HepG2 (cell line): ENCODE results near the gene COL18A1. TPM values are rescaled to one million over a fixed set of nuclear protein-coding genes. Genes with fewer than 3 reads are reported as not detected.

Experiments
- ATAC-seq: fragments of 200-7000 bp; cut with Tn5 transposase; 3 replicates; pipeline ENCODE4 v1.9.1; 2020; ENCODE audit warnings: mild to moderate bottlenecking, moderate library complexity
- BruUV-seq: library from RNA; stranded (reverse); fragments of 400-500 nt; replicated peaks from 2 replicates; lab custom pipeline; 2021; lab: Mats Ljungman, UMichigan
- CTCF ChIA-PET: fragments of 300-600 bp; formaldehyde crosslinking; extraction: SDS; loops from one replicate; lab custom pipeline; 2021; ENCODE audit warnings: low total read pairs, inconsistent platforms, low intra/inter-chr PET ratio; lab: Yijun Ruan, JAX
- POLR2A ChIA-PET: fragments of 350-600 bp; sonication (Branson Sonifier 250); formaldehyde crosslinking; loops from one replicate; lab custom pipeline; 2020; ENCODE audit warnings: antibody characterized with exemption, inconsistent platforms; lab: Yijun Ruan, JAX
- DNase-seq: peaks from one replicate; pipeline ENCODE4 v3.0.0-alpha.2; 2015; ENCODE audit warnings: low spot score
- FAIRE-seq: peaks from 3 replicates; lab custom pipeline; 2011; peaks lifted over from hg19 to GRCh38; lab: Jason Lieb, UNC
- H2AFZ ChIP-seq: one replicate; pipeline ENCODE4 v1.6.1; 2011; ENCODE audit warnings: low read length, inconsistent platforms
- H3K27ac ChIP-seq: fragments of 300-600 bp; 3 replicates; pipeline ENCODE4 v1.8.0; 2011; ENCODE audit warnings: mixed run types, mild to moderate bottlenecking, mixed read lengths, low read length, inconsistent platforms; ENCODE audit not compliant: insufficient read depth; ENCODE audit errors: extremely low read length
- H3K27me3 ChIP-seq, 2 experiments: fragments of 200-600 bp in 1 of 2; 2 replicates in 1 of 2; 3 replicates in 1 of 2; pipeline versions ENCODE4 v1.6.0 to v1.8.0; 2011; ENCODE audit warnings: low read length in 2 of 2, mild to moderate bottlenecking in 2 of 2, moderate library complexity in 2 of 2, inconsistent platforms in 1 of 2; ENCODE audit not compliant: insufficient read depth in 2 of 2, control insufficient read depth in 1 of 2
- H3K36me3 ChIP-seq, 2 experiments: fragments of 200-600 bp in 1 of 2; replicated peaks in 1 of 2; 2 replicates in 1 of 2; 3 replicates in 1 of 2; pipeline versions ENCODE4 v1.5.1 to v1.8.0; 2011; ENCODE audit warnings: low read length in 2 of 2, inconsistent platforms in 1 of 2; ENCODE audit not compliant: insufficient read depth in 2 of 2, control insufficient read depth in 1 of 2
- H3K4me1 ChIP-seq: 2 replicates; pipeline ENCODE4 v1.5.1; 2012; ENCODE audit warnings: low read length, inconsistent platforms; ENCODE audit not compliant: insufficient read depth
- H3K4me2 ChIP-seq: 2 replicates; pipeline ENCODE4 v1.6.0; 2011; ENCODE audit warnings: low read depth, low read length, inconsistent platforms
- H3K4me3 ChIP-seq, 3 experiments: fragments of 200-600 bp in 1 of 3; sonication (generic), shearing (Covaris generic) in 1 of 3; replicated peaks in 1 of 3; 2 replicates each; pipeline ENCODE4 v1.5.1; 2011 to 2016; ENCODE audit warnings: low read length in 3 of 3, inconsistent platforms in 2 of 3, low read depth in 2 of 3, mild to moderate bottlenecking in 2 of 3, control low read depth in 1 of 3, mixed read lengths in 1 of 3; ENCODE audit not compliant: insufficient read depth in 1 of 3
- H3K79me2 ChIP-seq: one replicate; pipeline ENCODE4 v1.6.1; 2011; ENCODE audit warnings: low read length, inconsistent platforms; ENCODE audit not compliant: insufficient read depth
- H3K9ac ChIP-seq: 2 replicates; pipeline ENCODE4 v1.6.0; 2011; ENCODE audit warnings: mild to moderate bottlenecking, low read depth, low read length, inconsistent platforms; ENCODE audit not compliant: insufficient read depth
- H3K9me3 ChIP-seq: 2 replicates; pipeline ENCODE4 v1.5.1; 2012; ENCODE audit warnings: mild to moderate bottlenecking, low read length
- H4K20me1 ChIP-seq: 2 replicates; pipeline ENCODE4 v1.6.0; 2011; ENCODE audit warnings: inconsistent platforms, mild to moderate bottlenecking, low read length, moderate library complexity; ENCODE audit not compliant: insufficient read depth
- CREM ChIP-seq, 2 experiments: sonication (generic) in 1 of 2; formaldehyde crosslinking in 1 of 2; IDR thresholded peaks; 2 replicates each; pipeline versions ENCODE4 v1.4.0 to v1.6.1; 2016 to 2020; ENCODE audit warnings: antibody characterized with exemption in 1 of 2, mild to moderate bottlenecking in 1 of 2, missing genetic modification reagents in 1 of 2
- IKZF4 ChIP-seq: sonication (generic); formaldehyde crosslinking; IDR thresholded peaks from 2 replicates; pipeline ENCODE4 v1.5.1; 2020; ENCODE audit warnings: borderline replicate concordance, mild to moderate bottlenecking, low read depth, missing genetic modification reagents; ENCODE audit errors: not compliant biosample characterization
- SP5 ChIP-seq: IDR thresholded peaks from 2 replicates; pipeline ENCODE4 v1.6.1; 2016; ENCODE audit warnings: low read depth, borderline replicate concordance
- ZNF468 ChIP-seq: sonication (generic); formaldehyde crosslinking; IDR thresholded peaks from 2 replicates; pipeline ENCODE4 v1.8.0; 2022; ENCODE audit warnings: mild to moderate bottlenecking, moderate library complexity, missing genetic modification reagents
- ZNF747 ChIP-seq: sonication (generic); formaldehyde crosslinking; IDR thresholded peaks from 2 replicates; pipeline ENCODE4 v1.8.1; 2023; ENCODE audit warnings: missing genetic modification reagents, mild to moderate bottlenecking, borderline replicate concordance
- WGBS: methylation state at CpG from one replicate; pipeline ENCODE4 v1.1.6; 2017; ENCODE audit warnings: low lambda C conversion rate; 5-methylcytosine and 5-hydroxymethylcytosine counted together
- in situ Hi-C: cut with HindIII; loops from 2 replicates; pipeline ENCODE4 v1.10.0; 2017; ENCODE audit warnings: low pct_unique_long_range_greater_than_20kb; ENCODE audit not compliant: extremely low pct_ligation_motif_present
- intact Hi-C: fragments of 100-400 bp; cut with micrococcal nuclease; formaldehyde crosslinking; loops from one replicate; pipeline ENCODE4 v1.10.0; 2022; ENCODE audit not compliant: unreplicated experiment
- polyA plus RNA-seq, 8 experiments: library from polyadenylated mRNA; depleted of rRNA in 3 of 8; stranded (reverse) in 7 of 8; unstranded in 1 of 8; fragments of >200 nt; fragmentation: Illumina TruSeq in 4 of 8; extraction: Trizol in 4 of 8; gene quantifications; 2 replicates each; pipeline versions ENCODE4 v1.2.1 to v1.2.3, GENCODE V29; 2011 to 2016; ENCODE audit warnings: low read depth in 4 of 8, missing spikeins in 1 of 8, mixed read lengths in 1 of 8; ENCODE audit not compliant: insufficient read depth in 1 of 8
- total RNA-seq, 5 experiments: library from RNA; depleted of rRNA; stranded (reverse); fragments of >200 nt; fragmentation: Illumina TruSeq; extraction: Trizol; gene quantifications; 2 replicates each; pipeline ENCODE4 v1.2.3, GENCODE V29; 2016; ENCODE audit warnings: low read depth in 1 of 5
- TF ChIP-seq, protein P1 (sequence below): sonication (generic); formaldehyde crosslinking; IDR thresholded peaks from 2 replicates; pipeline ENCODE4 v1.4.0; 2020; ENCODE audit warnings: mild to moderate bottlenecking, low read depth, missing genetic modification reagents
- TF ChIP-seq, protein P2 (sequence below): IDR thresholded peaks from 2 replicates; pipeline ENCODE4 v1.6.1; 2012; ENCODE audit warnings: low read depth, low read length, improper control_type of control experiment

Gene COL18A1
- total and polyA plus RNA-seq, 2 of the 13 experiments (the other 11 are each of a cell fraction or from before 2014, with no cell fraction given): 79.0 to 102 TPM

DNA sequence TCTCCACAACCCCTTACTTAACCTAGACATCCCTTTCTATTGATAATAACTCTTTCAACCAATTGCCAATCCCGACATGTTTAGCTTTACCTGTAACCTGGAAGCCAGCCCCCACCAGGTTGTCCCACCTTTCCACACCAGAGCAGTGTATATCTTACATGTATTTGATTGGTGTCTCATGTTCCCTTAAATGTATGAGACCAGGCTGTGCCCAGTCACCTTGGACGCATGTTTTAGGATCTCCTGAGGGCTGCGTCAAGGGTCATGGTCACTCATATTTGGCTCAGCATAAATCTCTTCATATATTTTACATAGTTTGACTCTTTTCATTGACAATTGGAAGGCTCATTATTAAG lies 142.6 kb downstream of the COL18A1 start:
- no peaks in the 10 kb centered on the region for H3K36me3 ChIP-seq
- ChIA-PET POLR2A (interaction anchor here (1.9 kb wide), 1 partner anchor 22 kb away, joined by 5 read pairs; no protein-coding TSS in a partner anchor), CTCF (no interaction called here)
- H3K27me3 ChIP-seq: peaks cover 8 to 61% of the 10 kb centered on the region in 2 experiments
- H3K79me2 ChIP-seq: no peaks in the 10 kb centered on the region
- no peak overlapping the region for H2AFZ ChIP-seq
- 55% methylated on average over 3 of the region's 3 CpGs for WGBS
- H3K9me3 ChIP-seq: no peaks in the 10 kb centered on the region
- no peak overlapping the region for H3K27ac ChIP-seq
- intact Hi-C loops (no loop called here), in situ Hi-C loops (no loop called here)
- H3K4me3 ChIP-seq: no peak overlapping the region
- TF ChIP-seq, protein P1, sequence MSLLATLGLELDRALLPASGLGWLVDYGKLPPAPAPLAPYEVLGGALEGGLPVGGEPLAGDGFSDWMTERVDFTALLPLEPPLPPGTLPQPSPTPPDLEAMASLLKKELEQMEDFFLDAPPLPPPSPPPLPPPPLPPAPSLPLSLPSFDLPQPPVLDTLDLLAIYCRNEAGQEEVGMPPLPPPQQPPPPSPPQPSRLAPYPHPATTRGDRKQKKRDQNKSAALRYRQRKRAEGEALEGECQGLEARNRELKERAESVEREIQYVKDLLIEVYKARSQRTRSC: no peak
- no peak for TF ChIP-seq IKZF4 (CRISPR knock-in tag)
- TF ChIP-seq, protein P2, sequence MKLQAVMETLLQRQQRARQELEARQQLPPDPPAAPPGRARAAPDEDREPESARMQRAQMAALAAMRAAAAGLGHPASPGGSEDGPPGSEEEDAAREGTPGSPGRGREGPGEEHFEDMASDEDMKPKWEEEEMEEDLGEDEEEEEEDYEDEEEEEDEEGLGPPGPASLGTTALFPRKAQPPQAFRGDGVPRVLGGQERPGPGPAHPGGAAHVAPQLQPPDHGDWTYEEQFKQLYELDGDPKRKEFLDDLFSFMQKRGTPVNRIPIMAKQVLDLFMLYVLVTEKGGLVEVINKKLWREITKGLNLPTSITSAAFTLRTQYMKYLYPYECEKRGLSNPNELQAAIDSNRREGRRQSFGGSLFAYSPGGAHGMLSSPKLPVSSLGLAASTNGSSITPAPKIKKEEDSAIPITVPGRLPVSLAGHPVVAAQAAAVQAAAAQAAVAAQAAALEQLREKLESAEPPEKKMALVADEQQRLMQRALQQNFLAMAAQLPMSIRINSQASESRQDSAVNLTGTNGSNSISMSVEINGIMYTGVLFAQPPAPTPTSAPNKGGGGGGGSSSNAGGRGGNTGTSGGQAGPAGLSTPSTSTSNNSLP: no peak
- TF ChIP-seq CREM (IDR thresholded peaks at IDR 0.05): no peak
- no peak for TF ChIP-seq CREM (CRISPR knock-in tag; IDR thresholded peaks at IDR 0.05)
- no peak for TF ChIP-seq SP5
- no peak for TF ChIP-seq ZNF747 (CRISPR knock-in tag)
- no peak for TF ChIP-seq ZNF468 (CRISPR knock-in tag)
- no peak overlapping the region for H3K9ac ChIP-seq
- no peaks in the 10 kb centered on the region for H4K20me1 ChIP-seq
- DNase-seq (no peak), ATAC-seq (no peak), FAIRE-seq (no peak)
- no TSS peak for BruUV-seq
- peaks cover 58% of the 10 kb centered on the region for H3K4me1 ChIP-seq
- H3K4me2 ChIP-seq: no peak overlapping the region
